MM.1S (cell line): Measurements from ENCODE around the gene PCNX3.

Experiments
- DNase-seq: peaks from one replicate; pipeline ENCODE4 v3.0.0-alpha.2; 2015
- H2AFZ ChIP-seq: fragments of 300-600 bp; sonication (generic); 2 replicates; pipeline ENCODE4 v1.6.0; 2016; ENCODE audit warnings: antibody characterized with exemption, low read length
- H3F3A ChIP-seq: fragments of 300-600 bp; sonication (generic); 2 replicates; pipeline ENCODE4 v1.6.1; 2016; ENCODE audit warnings: mild to moderate bottlenecking, antibody characterized with exemption, low read length, moderate library complexity, mixed read lengths; ENCODE audit not compliant: insufficient read depth
- H3K27ac ChIP-seq: fragments of 300-600 bp; sonication (generic); 2 replicates; pipeline ENCODE4 v1.5.1; 2016; ENCODE audit warnings: mild to moderate bottlenecking, low read length
- H3K27me3 ChIP-seq: fragments of 300-600 bp; sonication (generic); replicated peaks from 2 replicates; pipeline ENCODE4 v1.6.0; 2016; ENCODE audit warnings: low read length; ENCODE audit not compliant: insufficient read depth
- H3K36me3 ChIP-seq: fragments of 300-600 bp; sonication (generic); replicated peaks from 2 replicates; pipeline ENCODE4 v1.6.1; 2016; ENCODE audit warnings: mild to moderate bottlenecking, low read length, mixed read lengths; ENCODE audit not compliant: insufficient read depth
- H3K4me1 ChIP-seq: fragments of 300-600 bp; sonication (generic); 2 replicates; pipeline ENCODE4 v1.6.1; 2016; ENCODE audit warnings: low read length, mixed read lengths
- H3K4me2 ChIP-seq: fragments of 300-600 bp; sonication (generic); 2 replicates; pipeline ENCODE4 v1.6.0; 2016; ENCODE audit warnings: low read depth, low read length
- H3K4me3 ChIP-seq: fragments of 300-600 bp; sonication (generic); 2 replicates; pipeline ENCODE4 v1.5.1; 2016; ENCODE audit warnings: low read length, mixed read lengths
- H3K79me2 ChIP-seq: fragments of 300-600 bp; sonication (generic); 2 replicates; pipeline ENCODE4 v1.6.1; 2016; ENCODE audit warnings: mixed run types, low read length, mixed read lengths
- H3K9ac ChIP-seq: fragments of 300-600 bp; sonication (generic); 2 replicates; pipeline ENCODE4 v1.6.1; 2016; ENCODE audit warnings: low read length, mixed read lengths
- H3K9me2 ChIP-seq: fragments of 300-600 bp; sonication (generic); replicated peaks from 2 replicates; pipeline ENCODE4 v1.6.1; 2016; ENCODE audit warnings: mild to moderate bottlenecking, low read length, mixed read lengths; ENCODE audit not compliant: insufficient read depth
- H3K9me3 ChIP-seq: fragments of 300-600 bp; sonication (generic); replicated peaks from 2 replicates; pipeline ENCODE4 v1.6.1; 2016; ENCODE audit warnings: mild to moderate bottlenecking, low read length, mixed read lengths; ENCODE audit not compliant: insufficient read depth
- H4K20me1 ChIP-seq: fragments of 300-600 bp; sonication (generic); 2 replicates; pipeline ENCODE4 v1.6.1; 2016; ENCODE audit warnings: mild to moderate bottlenecking, low read length, moderate library complexity, mixed read lengths; ENCODE audit not compliant: insufficient read depth
- CTCF ChIP-seq: fragments of 300-600 bp; sonication (generic); IDR thresholded peaks from 2 replicates; pipeline ENCODE4 v1.5.1; 2016; ENCODE audit warnings: antibody characterized with exemption, low read length, mixed read lengths
- EZH2 ChIP-seq: fragments of 300-600 bp; sonication (generic); optimal IDR thresholded peaks from 2 replicates; pipeline ENCODE3; 2017; ENCODE audit warnings: low read depth, mild to moderate bottlenecking, antibody characterized with exemption, low read length, mixed read lengths
- EZH2phosphoT487 ChIP-seq: fragments of 300-600 bp; sonication (generic); IDR thresholded peaks from 2 replicates; pipeline ENCODE4 v1.6.1; 2018; ENCODE audit warnings: antibody characterized with exemption, low read length

Gene PCNX3

GRCh38 chr11:65579291-65579690 lies 36.3 kb upstream of the PCNX3 start:
- Histone ChIP-seq H2AFZ (no peak overlapping the region), H3K9ac (no peak overlapping the region), H3K79me2 (peaks cover 49% of the 10 kb centered on the region), H3K4me1 (peaks cover 12% of the 10 kb centered on the region), H3K27me3 (no peaks in the 10 kb centered on the region), H3K27ac (no peak overlapping the region), H3K9me2 (no peaks in the 10 kb centered on the region), H3F3A (peaks cover 14% of the 10 kb centered on the region), H3K36me3 (no peaks in the 10 kb centered on the region), H3K9me3 (no peaks in the 10 kb centered on the region), H3K4me2 (no peak overlapping the region), H3K4me3 (no peak overlapping the region), H4K20me1 (no peaks in the 10 kb centered on the region)
- DNase-seq: no peak
- TF ChIP-seq CTCF (no peak), EZH2 (no peak), EZH2phosphoT487 (no peak)

- Histone ChIP-seq H2AFZ (no peak overlapping the region), H3K27me3 (no peaks in the 10 kb centered on the region), H3K9ac (no peak overlapping the region), H4K20me1 (no peaks in the 10 kb centered on the region), H3K4me3 (no peak overlapping the region), H3K9me3 (no peaks in the 10 kb centered on the region), H3K27ac (no peak overlapping the region), H3K4me2 (no peak overlapping the region), H3K79me2 (peaks cover 48% of the 10 kb centered on the region), H3F3A (peaks cover 5% of the 10 kb centered on the region), H3K4me1 (peaks cover 11% of the 10 kb centered on the region), H3K9me2 (no peaks in the 10 kb centered on the region), H3K36me3 (no peaks in the 10 kb centered on the region)
- DNase-seq: no peak
- TF ChIP-seq CTCF (no peak), EZH2phosphoT487 (no peak), EZH2 (no peak)
Observed at GRCh38 chr11:65580031-65580692, 35.4 kb upstream of the PCNX3 start.

- Histone ChIP-seq H4K20me1 (no peaks in the 10 kb centered on the region), H2AFZ (no peak overlapping the region), H3K9ac (no peak overlapping the region), H3K4me2 (no peak overlapping the region), H3K27me3 (no peaks in the 10 kb centered on the region), H3K36me3 (no peaks in the 10 kb centered on the region), H3K4me3 (no peak overlapping the region), H3K27ac (no peak overlapping the region), H3K9me2 (no peaks in the 10 kb centered on the region), H3K79me2 (peaks cover 44% of the 10 kb centered on the region), H3F3A (peaks cover 3% of the 10 kb centered on the region), H3K9me3 (no peaks in the 10 kb centered on the region), H3K4me1 (peaks cover 8% of the 10 kb centered on the region; the same call in 1 of the 2 replicates)
- TF ChIP-seq EZH2 (no peak), EZH2phosphoT487 (no peak), CTCF (no peak)
- no peak for DNase-seq
Observed at GRCh38 chr11:65580756-65581155, 34.8 kb upstream of the PCNX3 start.
